CD4-positive, alpha-beta T cell (primary cell): ENCODE measurements around the gene PNMA3. TPM values are rescaled to one million over a fixed set of nuclear protein-coding genes. Genes with fewer than 3 reads are reported as not detected.
"Not testable (repeated sequence)": the region's sequence is repeated elsewhere in the genome, so short reads cannot be mapped to it uniquely, and the experiment has no call there.

Source experiments
- ATAC-seq: fragments of 200-7000 bp; cut with Tn5 transposase; one replicate; pipeline ENCODE4 v1.10.0; 2022; ENCODE audit warnings: mild to moderate bottlenecking; ENCODE audit not compliant: poor library complexity
- CTCF ChIA-PET: fragments of 350-600 bp; sonication (Branson Sonifier 250); formaldehyde crosslinking; loops from one replicate; lab custom pipeline; 2021; ENCODE audit warnings: antibody characterized with exemption, inconsistent platforms; lab: Charles Lee
- POLR2A ChIA-PET: fragments of 350-600 bp; sonication (Branson Sonifier 250); formaldehyde crosslinking; loops from one replicate; lab custom pipeline; 2021; ENCODE audit warnings: antibody characterized with exemption, inconsistent platforms; lab: Charles Lee
- DNase-seq, 14 experiments: peaks; one replicate each; pipeline ENCODE4 v3.0.0-alpha.2; 2013 to 2020; ENCODE audit warnings: mixed read lengths in 2 of 14
- H3K27ac ChIP-seq, 2 donors: one replicate each; pipeline versions ENCODE4 v1.5.1 to v1.7.0; 2013; ENCODE audit warnings: low read length in 2 of 2, low read depth in 1 of 2, mild to moderate bottlenecking in 1 of 2
- H3K27me3 ChIP-seq, 2 experiments: 1 replicate in 1 of 2; 2 replicates in 1 of 2; pipeline versions ENCODE4 v1.6.1 to v1.7.0; 2013; ENCODE audit warnings: low read length in 2 of 2, control low read depth in 1 of 2, mild to moderate bottlenecking in 1 of 2, moderate library complexity in 1 of 2; ENCODE audit not compliant: insufficient read depth in 2 of 2, control insufficient read depth in 1 of 2
- H3K36me3 ChIP-seq: one replicate; pipeline ENCODE4 v1.6.1; 2013; ENCODE audit warnings: low read length, control low read depth; ENCODE audit not compliant: insufficient read depth
- H3K4me1 ChIP-seq: one replicate; pipeline ENCODE4 v1.6.1; 2013; ENCODE audit warnings: low read length, control low read depth; ENCODE audit not compliant: insufficient read depth
- H3K4me3 ChIP-seq: one replicate; pipeline ENCODE4 v1.5.1; 2013; ENCODE audit warnings: mild to moderate bottlenecking, low read length, moderate library complexity
- H3K9me3 ChIP-seq, 2 experiments: 1 replicate in 1 of 2; 2 replicates in 1 of 2; pipeline versions ENCODE4 v1.6.1 to v1.7.0; 2013; ENCODE audit warnings: low read length in 2 of 2, mild to moderate bottlenecking in 2 of 2, control low read depth in 1 of 2, moderate library complexity in 1 of 2; ENCODE audit not compliant: control insufficient read depth in 1 of 2, insufficient read depth in 1 of 2
- H3K27ac Mint-ChIP-seq: one replicate; pipeline ENCODE4 v1.8.0; 2020; ENCODE audit warnings: mixed read lengths
- H3K27me3 Mint-ChIP-seq: one replicate; pipeline ENCODE4 v1.8.0; 2021; ENCODE audit warnings: mixed read lengths
- H3K36me3 Mint-ChIP-seq: one replicate; pipeline ENCODE4 v1.8.0; 2021; ENCODE audit warnings: low read depth, mixed read lengths
- H3K4me1 Mint-ChIP-seq: one replicate; pipeline ENCODE4 v1.8.0; 2021; ENCODE audit warnings: low read depth, mixed read lengths
- H3K4me3 Mint-ChIP-seq: one replicate; pipeline ENCODE4 v1.8.0; 2020; ENCODE audit warnings: mild to moderate bottlenecking, mixed read lengths
- H3K9me3 Mint-ChIP-seq: one replicate; pipeline ENCODE4 v1.8.0; 2020; ENCODE audit warnings: mixed read lengths
- intact Hi-C, 2 experiments: fragments of 100-400 bp; cut with DNase I in 1 of 2; cut with micrococcal nuclease in 1 of 2; formaldehyde crosslinking; loops; one replicate each; pipeline versions ENCODE4 v1.15.1 to v1.9.0; 2023 to 2025; cut with DNase I, micrococcal nuclease
- total RNA-seq, 174 experiments: library from RNA in 2 of 174; stranded (reverse) in 2 of 174; gene quantifications; one replicate each; pipeline ENCODE4 v1.2.3 and lab custom pipeline; 2021 to 2026
- TF ChIP-seq, protein P1 (sequence below): fragments of 200-600 bp; IDR thresholded peaks from one replicate; pipeline ENCODE4 v1.8.0; 2022; ENCODE audit warnings: antibody characterized with exemption, mild to moderate bottlenecking

Gene PNMA3
- total RNA-seq, 2 experiments from 2014 or later, result 2.5 to 2.6 TPM

DNA sequence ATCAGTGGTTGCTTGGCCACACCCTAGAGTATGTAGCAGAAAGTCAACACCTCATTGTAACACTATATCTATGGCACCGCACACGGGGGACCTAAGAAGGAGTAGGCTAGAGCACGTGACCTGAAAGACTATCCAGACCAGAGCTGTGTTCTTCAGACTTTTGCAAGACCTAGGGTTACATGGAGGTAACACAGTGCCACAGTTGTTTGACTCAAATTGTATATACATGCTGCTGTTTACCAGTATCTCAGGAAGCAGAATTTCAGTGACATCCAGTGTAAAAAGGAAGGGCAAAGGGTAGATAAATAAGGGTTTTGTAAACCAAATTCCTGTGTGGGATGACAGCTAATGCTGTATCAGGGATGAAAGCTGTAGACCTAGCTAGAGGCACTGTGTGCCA lies 46.1 kb downstream of the PNMA3 start:
- H3K4me3 ChIP-seq, result no peak overlapping the region
- Mint-ChIP-seq H3K4me3 (no peak overlapping the region), H3K27me3 (no peaks in the 10 kb centered on the region), H3K36me3 (no peaks in the 10 kb centered on the region), H3K4me1 (peaks cover 7% of the 10 kb centered on the region), H3K27ac (no peak overlapping the region), H3K9me3 (peaks cover 4% of the 10 kb centered on the region)
- CTCF ChIA-PET, result no interaction called here
- peaks cover 0 to 4% of the 10 kb centered on the region in 2 experiments for H3K9me3 ChIP-seq
- no peaks in the 10 kb centered on the region for H3K36me3 ChIP-seq
- no peak for ATAC-seq
- intact Hi-C loops, result no loop called here
- no peak overlapping the region for H3K27ac ChIP-seq
- no peaks in the 10 kb centered on the region for H3K27me3 ChIP-seq
- H3K4me1 ChIP-seq, result peaks cover 2% of the 10 kb centered on the region
- TF ChIP-seq, protein P1, sequence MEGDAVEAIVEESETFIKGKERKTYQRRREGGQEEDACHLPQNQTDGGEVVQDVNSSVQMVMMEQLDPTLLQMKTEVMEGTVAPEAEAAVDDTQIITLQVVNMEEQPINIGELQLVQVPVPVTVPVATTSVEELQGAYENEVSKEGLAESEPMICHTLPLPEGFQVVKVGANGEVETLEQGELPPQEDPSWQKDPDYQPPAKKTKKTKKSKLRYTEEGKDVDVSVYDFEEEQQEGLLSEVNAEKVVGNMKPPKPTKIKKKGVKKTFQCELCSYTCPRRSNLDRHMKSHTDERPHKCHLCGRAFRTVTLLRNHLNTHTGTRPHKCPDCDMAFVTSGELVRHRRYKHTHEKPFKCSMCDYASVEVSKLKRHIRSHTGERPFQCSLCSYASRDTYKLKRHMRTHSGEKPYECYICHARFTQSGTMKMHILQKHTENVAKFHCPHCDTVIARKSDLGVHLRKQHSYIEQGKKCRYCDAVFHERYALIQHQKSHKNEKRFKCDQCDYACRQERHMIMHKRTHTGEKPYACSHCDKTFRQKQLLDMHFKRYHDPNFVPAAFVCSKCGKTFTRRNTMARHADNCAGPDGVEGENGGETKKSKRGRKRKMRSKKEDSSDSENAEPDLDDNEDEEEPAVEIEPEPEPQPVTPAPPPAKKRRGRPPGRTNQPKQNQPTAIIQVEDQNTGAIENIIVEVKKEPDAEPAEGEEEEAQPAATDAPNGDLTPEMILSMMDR, result no peak
- DNase-seq, result no peak
- POLR2A ChIA-PET, result no interaction called here

DNA sequence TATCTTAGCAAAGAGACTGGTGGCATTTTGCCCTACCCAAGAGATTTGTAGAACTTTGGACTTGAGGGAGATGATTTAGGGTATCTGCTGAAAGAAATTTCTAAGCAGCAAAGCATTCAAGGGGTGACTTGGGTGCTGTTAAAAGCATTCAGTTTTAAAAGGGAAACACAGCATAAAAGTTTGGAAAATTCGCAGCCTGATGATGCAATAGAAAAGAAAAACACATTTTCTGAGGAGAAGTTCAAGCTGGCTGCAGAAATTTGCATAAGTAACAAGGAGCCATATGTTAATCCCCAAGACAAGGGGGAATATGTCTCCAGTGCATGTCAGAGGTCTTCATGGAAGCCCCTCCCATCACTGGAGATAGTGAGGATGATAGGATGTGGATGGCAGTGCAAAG lies 48.7 kb downstream of the PNMA3 start:
- H3K36me3 Mint-ChIP-seq, H3K4me1 Mint-ChIP-seq, H3K36me3 ChIP-seq, H3K4me1 ChIP-seq, DNase-seq, CTCF ChIA-PET, H3K4me3 Mint-ChIP-seq, H3K27ac ChIP-seq, H3K27me3 ChIP-seq, ATAC-seq, H3K4me3 ChIP-seq, H3K9me3 ChIP-seq, H3K27ac Mint-ChIP-seq, intact Hi-C loops, H3K9me3 Mint-ChIP-seq, POLR2A ChIA-PET, H3K27me3 Mint-ChIP-seq: not testable (repeated sequence)

DNA sequence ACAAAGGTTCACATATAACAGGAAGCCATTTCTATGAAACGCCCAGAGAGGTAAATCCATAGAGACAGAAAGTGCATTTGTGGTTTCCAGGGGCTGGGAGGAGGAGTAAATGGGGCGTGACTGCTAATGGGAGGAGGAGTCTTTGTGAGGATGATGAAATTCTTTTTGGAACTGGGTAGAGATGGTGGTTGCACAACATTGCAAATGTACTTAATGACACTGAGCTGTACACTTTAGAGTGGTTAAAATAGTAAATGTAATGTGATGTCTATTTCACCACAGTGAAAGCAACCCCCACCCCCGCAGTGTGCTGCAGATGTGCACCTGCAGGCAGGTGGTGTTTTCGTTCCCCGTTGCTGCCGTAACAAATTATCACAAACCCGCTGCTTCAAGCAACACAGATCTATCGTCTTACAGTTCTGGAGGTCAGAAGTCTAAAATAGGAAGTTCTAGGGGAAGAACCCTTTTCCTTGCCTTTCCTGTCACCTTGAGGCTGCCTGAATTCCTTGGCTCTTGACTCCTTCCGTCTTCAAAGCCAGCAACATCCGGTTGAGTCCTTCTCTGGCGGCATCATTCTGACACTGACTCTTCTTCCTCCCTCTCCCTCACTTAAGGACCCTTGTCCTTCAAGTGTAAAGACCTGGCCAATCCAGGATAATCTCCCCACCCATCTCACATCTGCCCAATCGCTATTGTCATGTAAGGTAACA lies 50.0 kb downstream of the PNMA3 start:
- H3K9me3 Mint-ChIP-seq, H3K9me3 ChIP-seq, H3K4me1 Mint-ChIP-seq, H3K4me3 ChIP-seq, intact Hi-C loops, H3K27me3 Mint-ChIP-seq, H3K4me1 ChIP-seq, CTCF ChIA-PET, H3K27me3 ChIP-seq, H3K36me3 Mint-ChIP-seq, POLR2A ChIA-PET, H3K4me3 Mint-ChIP-seq, H3K36me3 ChIP-seq, H3K27ac ChIP-seq, DNase-seq: not testable (repeated sequence)
- H3K27ac Mint-ChIP-seq, result peak overlapping the region; percentile 59
- peak; percentile 77 for ATAC-seq

Other genes with a start within 250 kb of the PNMA3 start
- gene CETN2, start 225.7 kb upstream of the PNMA3 start, total RNA-seq, result 1 to 10 TPM; 4.0 to 5.1 TPM
- 1 to 10 TPM; 2.7 to 2.9 TPM for gene NSDHL, start 225.4 kb upstream of the PNMA3 start, total RNA-seq
- gene ZNF185, start 158.4 kb upstream of the PNMA3 start, total RNA-seq, result 1 to 10 TPM; 1.4 to 1.5 TPM
- gene PNMA5, start 62.4 kb upstream of the PNMA3 start, total RNA-seq, result under 1 TPM in 1 of 2 experiments, not detected in 1; 0.20 TPM
- gene PNMA6A, start 16.0 kb downstream of the PNMA3 start, total RNA-seq, result under 1 TPM; 0.25 to 0.38 TPM
- not detected for gene MAGEA1, start 122.8 kb downstream of the PNMA3 start, total RNA-seq